Fibroblast of lung (primary cell): ENCODE results near the gene ZNF792.

ENCODE experiments used
- EZH2 ChIP-seq: IDR thresholded peaks from 2 replicates; pipeline ENCODE4 v1.5.1; 2012; ENCODE audit warnings: low read length, control low read depth, mild to moderate bottlenecking; ENCODE audit errors: missing control alignments
- TF ChIP-seq, protein P1 (sequence below), 2 donors: IDR thresholded peaks in 1 of 2; conservative IDR thresholded peaks in 1 of 2; 1 replicate in 1 of 2; 2 replicates in 1 of 2; pipeline ENCODE4 v1.5.1; 2011 to 2012; ENCODE audit warnings: low read length in 2 of 2, control low read depth in 1 of 2, inconsistent platforms in 1 of 2, low read depth in 1 of 2, mild to moderate bottlenecking in 1 of 2

DNA sequence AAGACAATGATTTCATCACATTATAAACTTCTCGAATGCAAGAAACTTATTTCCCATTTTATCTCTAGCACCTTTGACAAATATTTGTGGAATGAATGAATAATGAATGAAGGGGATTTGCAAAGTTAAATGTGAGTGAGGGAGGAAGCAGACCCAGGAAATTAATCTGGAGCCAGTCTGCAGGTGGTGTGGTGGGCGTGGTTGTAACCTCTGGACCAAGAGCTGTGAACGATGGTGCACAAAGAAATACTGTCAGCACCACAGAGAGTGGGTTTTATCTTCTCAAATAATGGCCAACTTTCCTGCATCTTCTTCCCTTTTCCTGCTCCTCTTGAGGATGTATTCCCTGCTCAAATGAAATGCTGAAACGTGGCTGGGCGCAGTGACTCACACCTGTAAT is 11.0 kb upstream of the ZNF792 start:
- no peak for TF ChIP-seq EZH2
- TF ChIP-seq, protein P1, sequence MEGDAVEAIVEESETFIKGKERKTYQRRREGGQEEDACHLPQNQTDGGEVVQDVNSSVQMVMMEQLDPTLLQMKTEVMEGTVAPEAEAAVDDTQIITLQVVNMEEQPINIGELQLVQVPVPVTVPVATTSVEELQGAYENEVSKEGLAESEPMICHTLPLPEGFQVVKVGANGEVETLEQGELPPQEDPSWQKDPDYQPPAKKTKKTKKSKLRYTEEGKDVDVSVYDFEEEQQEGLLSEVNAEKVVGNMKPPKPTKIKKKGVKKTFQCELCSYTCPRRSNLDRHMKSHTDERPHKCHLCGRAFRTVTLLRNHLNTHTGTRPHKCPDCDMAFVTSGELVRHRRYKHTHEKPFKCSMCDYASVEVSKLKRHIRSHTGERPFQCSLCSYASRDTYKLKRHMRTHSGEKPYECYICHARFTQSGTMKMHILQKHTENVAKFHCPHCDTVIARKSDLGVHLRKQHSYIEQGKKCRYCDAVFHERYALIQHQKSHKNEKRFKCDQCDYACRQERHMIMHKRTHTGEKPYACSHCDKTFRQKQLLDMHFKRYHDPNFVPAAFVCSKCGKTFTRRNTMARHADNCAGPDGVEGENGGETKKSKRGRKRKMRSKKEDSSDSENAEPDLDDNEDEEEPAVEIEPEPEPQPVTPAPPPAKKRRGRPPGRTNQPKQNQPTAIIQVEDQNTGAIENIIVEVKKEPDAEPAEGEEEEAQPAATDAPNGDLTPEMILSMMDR (conservative IDR thresholded peaks at IDR 0.05 in 1 of 2, IDR thresholded peaks at IDR 0.05 in 1 of 2; ENCODE audit: low read depth in 1 of 2, low read length in 2 of 2): no peak
